ENCODE measurements around the gene CTNNA2.

GRCh38 chr2:79882548-79882947, 369.7 kb downstream of the CTNNA2 start:
- TF ChIP-seq RNF2 (IDR thresholded peaks at IDR 0.05; ENCODE audit: borderline replicate concordance, low read depth) (no peak), ZNF302 (CRISPR knock-in tag; IDR thresholded peaks at IDR 0.05) (no peak), FOSL2 (IDR thresholded peaks at IDR 0.05) (no peak), FOSL2 (CRISPR knock-in tag; IDR thresholded peaks at IDR 0.05) (no peak), CTCF (IDR thresholded peaks at IDR 0.05) (no peak), RAD21 (conservative IDR thresholded peaks at IDR 0.05 in 1 of 2, IDR thresholded peaks at IDR 0.05 in 1 of 2) (no peak), FOSB (CRISPR knock-in tag; IDR thresholded peaks at IDR 0.05) (no peak), JUN (IDR thresholded peaks at IDR 0.05) (no peak), GATA3 (IDR thresholded peaks at IDR 0.05; ENCODE audit: borderline replicate concordance) (no peak)

Data from A549 (cell line).